GM12875 (cell line): Measurements from ENCODE around the gene BICRAL.

Experiments used
- H3K4me3 ChIP-seq: one replicate; pipeline ENCODE4 v1.5.1; 2011; ENCODE audit warnings: low read depth, low read length, control low read depth
- CTCF ChIP-seq: IDR thresholded peaks from 2 replicates; pipeline ENCODE4 v1.5.1; 2011; ENCODE audit warnings: low read depth, mild to moderate bottlenecking, control low read depth, inconsistent platforms, low read length, moderate library complexity, borderline replicate concordance; ENCODE audit not compliant: insufficient read depth

BICRAL gene

GRCh38 chr6:42909835-42910234, 128.0 kb downstream of the BICRAL start:
- no peak overlapping the region for H3K4me3 ChIP-seq
- TF ChIP-seq CTCF, result no peak

GRCh38 chr6:42911171-42912021, 129.5 kb downstream of the BICRAL start:
- no peak overlapping the region for H3K4me3 ChIP-seq
- TF ChIP-seq CTCF, result no peak

- no peak for TF ChIP-seq CTCF
Measured at GRCh38 chr6:42914546-42914945, 132.7 kb downstream of the BICRAL start.

GRCh38 chr6:42915732-42916131, 133.9 kb downstream of the BICRAL start, which contains the start of gene PTCRA:
Gene PTCRA, plus strand, starts transcription at chr6:42916053. Its CDS starts 17 bp downstream, at chr6:42916070.
- no peak for TF ChIP-seq CTCF
- no peak within 1 kb of the TSS for H3K4me3 ChIP-seq

More at GRCh38 chr6:42914546-42914945, 132.7 kb downstream of the BICRAL start:
- no peak overlapping the region for H3K4me3 ChIP-seq

GRCh38 chr6:42916288-42916687, 134.4 kb downstream of the BICRAL start:
- no peak overlapping the region for H3K4me3 ChIP-seq
- TF ChIP-seq CTCF, result no peak
